GM18909 (cell line): Measurements from ENCODE around the gene MS4A8.
"Not testable (repeated sequence)": the region's sequence is repeated elsewhere in the genome, so short reads cannot be mapped to it uniquely, and the experiment has no call there.

Experiments used
- ATAC-seq: cut with Tn5 transposase; IDR thresholded peaks from one replicate; pipeline ENCODE4 v1.9.1; 2021; ENCODE audit warnings: mild to moderate bottlenecking; ENCODE audit not compliant: unreplicated experiment, poor library complexity

Gene MS4A8

DNA sequence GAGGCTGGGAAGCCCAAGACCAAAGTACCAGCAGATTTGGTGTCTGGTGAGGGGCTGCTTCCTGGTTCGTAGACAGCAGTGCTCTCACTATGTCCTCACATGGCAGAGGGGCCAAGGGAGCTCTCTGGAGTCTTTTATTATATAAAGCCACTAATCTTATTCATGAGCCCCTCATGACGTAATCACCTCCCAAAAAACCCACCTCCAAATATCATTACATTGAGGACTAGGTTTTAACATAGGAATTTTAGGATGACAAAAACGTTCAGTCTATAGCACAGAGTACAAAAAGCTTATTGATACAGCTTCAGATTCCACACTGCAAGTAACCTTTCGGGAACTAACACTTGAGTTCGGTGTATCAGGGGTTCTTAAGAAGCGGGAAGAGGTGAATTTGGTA is 21.0 kb downstream of the MS4A8 start:
- no peak for ATAC-seq

DNA sequence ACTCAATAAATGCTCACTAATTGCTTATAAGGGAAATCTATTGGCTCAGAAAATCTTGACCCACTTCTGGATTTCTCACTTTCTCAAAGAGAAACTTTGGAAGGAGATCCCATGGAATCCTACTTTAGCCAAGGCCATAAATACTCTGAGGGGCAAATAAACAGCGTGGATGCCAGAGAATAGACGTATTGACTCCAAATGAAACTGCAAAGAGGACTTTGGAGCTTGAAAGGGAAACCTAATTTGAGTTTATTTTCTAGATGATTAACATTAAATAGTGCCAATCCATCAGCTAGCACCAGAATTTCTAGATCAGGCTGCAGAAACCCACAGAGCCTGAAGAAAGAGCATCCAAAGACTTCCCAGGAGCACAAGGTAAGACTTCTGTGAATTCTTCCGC is 25.0 kb downstream of the MS4A8 start, which contains the start of gene MS4A18:
TSS of gene MS4A18 (plus strand) at position 301 of the 400 bp plus-strand sequence.
- ATAC-seq, result no peak

DNA sequence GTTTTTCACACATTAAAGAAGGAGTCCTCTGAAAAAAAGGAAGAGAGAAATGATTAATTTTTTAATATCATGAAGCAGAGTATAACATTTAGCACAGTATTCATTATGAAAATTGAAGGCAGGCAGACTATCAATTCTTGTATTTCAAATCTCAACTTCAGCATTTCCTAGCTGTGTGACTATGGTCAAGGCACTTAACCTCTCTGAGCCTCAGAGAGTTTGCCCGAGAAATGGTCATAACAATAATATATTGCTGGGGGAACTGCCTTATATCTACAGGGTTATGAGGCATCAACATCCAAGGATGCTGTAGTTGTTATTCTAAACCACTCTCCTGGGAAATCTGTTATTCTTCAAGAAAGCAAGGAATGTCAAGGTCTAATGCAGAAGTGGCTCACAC is 26.2 kb downstream of the MS4A8 start:
- ATAC-seq, result no peak

DNA sequence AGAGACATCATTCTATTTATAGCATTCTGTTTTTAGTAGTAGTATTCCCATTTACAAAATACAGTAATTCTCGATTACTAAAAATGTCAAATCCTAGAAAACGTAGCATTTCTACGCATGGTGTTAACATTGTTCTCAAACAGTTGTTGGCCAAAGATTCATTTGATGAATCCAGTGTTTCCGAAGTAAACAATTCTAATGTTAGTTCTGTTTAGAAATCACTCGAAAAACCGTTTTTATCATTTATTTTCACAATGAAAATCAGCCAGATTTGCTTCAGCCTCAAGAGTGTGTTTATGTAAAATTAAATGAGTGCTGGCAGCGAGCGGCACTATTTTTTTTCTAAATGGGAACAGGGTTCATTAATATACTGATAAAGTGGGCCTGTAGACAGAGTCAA is 32.2 kb downstream of the MS4A8 start:
- ATAC-seq, result no peak

DNA sequence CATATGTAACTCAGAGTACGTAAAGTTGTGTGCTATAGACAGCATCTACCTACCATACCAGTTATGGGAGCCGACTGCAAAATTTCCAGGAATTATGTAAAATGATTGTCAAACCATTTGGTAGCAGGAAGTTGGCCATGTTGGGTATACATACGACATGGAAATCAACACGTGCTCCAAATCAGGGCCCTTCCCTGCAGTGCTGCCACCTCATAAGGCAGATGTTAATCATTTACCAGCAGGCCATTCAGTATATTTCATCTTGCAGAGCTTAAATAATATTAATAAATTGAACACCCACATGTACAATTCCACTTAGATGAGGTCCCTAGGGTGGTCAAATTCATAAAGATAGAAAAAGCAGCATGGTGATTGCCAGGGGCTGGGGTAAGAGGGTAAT is 34.9 kb downstream of the MS4A8 start:
- no peak for ATAC-seq

DNA sequence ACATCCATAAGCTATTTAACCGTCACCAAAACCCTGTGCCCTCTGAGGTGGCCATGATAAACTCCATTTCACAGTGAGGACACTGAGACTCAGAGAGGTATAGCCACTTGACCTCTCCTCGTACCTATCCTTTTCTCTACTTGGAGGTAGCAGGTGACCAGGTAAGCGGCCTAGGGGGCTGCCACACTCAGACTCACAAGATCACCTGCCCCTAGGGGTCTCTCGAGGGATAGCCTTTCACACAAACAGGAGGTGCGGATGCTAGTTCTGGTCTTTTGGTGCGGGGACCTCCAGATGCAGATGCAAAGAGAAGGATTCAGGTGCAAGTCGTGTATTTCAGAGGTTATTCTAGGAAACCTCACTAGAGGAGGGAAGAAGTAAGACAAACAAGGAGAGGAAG is 39.7 kb downstream of the MS4A8 start:
- no peak for ATAC-seq

DNA sequence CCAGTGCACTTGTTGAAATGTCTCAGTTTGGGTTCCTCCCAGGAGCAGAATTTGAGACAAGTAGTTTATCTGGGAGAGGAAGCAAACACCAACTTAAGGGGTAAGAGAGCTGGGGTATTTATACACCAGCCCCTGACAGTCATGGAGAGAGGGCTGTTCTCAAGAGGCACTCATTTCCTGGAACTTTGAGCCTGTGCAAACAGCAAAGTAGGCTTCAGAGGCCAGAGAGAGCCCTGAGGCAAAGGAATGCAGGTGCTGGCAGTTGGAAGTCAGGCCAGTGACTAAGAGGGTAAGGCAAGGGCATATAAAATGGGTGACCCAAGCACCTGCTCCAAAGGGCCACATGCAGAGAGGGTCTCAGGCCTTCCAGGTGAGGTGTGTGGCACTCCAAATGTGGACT is 41.2 kb downstream of the MS4A8 start:
- no peak for ATAC-seq

DNA sequence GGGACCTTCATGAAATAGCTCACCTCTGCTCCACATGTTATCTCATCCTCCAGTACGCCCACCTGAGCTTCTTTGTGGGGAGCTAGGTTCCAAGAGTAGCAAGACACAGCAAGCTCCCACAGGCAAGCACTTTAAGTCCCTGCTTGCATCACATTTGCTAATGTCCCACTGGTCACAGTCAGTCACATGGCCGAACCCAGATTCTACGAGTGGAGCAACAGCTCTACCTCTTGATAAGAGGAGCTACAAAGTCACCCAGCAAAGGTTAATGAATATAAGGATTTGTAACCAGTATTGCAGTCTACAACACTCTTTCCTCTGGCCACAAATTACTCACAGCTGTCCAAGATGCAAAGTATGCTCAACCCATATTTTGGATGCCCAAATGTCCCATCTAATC is 42.0 kb downstream of the MS4A8 start:
- no peak for ATAC-seq

DNA sequence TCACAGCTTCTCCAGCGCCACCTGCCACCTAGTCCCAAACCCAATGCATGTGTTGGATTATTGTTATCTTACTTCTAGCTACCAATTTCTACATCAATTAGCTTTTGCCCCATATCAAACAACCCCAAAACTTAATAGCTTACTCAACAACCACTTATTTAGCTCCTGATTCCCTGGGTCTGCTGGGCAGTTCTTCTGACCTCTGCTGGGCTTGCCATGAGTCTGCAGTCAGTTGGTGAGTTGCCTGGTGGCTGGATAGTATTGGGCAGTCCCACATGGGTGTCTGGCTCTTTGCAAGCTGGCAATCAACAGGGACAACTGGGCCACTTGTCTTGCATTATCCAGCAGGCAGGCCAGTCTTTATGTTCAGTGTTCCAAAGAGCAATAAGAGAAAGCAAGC is 43.6 kb downstream of the MS4A8 start:
- no peak for ATAC-seq

DNA sequence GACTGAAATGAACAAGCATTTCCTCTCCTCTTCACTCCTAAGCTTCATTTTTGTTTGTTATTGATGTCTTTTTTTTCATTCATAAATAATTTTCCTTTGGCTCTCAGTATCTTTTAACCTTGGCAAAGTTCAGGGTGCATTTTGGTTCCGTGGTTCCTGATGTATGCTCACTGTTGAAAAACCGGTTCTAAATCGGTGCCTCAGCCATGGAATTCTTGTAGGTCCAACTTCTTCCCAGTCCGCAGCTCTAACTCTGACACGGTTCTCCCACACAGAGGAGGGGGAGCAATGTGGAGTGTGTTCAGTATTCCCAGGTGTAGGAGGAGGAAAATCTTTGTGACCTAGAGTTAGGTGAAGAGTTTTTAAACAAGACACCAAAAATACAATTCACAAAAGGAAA is 44.7 kb downstream of the MS4A8 start:
- ATAC-seq, result no peak

DNA sequence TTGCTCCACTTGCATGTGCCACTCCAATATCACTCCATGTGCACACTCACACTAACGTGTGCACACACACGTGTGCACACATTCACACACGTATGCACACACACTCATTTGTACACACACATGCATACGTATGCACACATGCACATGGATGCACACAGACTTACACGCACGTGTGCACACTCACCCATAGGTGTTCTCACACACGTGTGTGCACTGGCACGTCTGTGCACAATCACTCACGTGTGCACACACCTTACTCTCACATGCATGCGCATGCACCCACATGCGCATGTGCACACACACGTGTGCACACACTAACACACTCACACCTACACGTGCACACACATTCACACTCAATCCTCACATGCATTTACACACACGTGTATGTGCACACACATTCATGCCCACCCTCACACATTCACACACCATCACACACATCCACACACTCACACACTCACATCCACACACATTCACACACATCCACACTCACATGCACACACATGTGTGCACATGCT is 48.0 kb downstream of the MS4A8 start:
- ATAC-seq, result no peak

DNA sequence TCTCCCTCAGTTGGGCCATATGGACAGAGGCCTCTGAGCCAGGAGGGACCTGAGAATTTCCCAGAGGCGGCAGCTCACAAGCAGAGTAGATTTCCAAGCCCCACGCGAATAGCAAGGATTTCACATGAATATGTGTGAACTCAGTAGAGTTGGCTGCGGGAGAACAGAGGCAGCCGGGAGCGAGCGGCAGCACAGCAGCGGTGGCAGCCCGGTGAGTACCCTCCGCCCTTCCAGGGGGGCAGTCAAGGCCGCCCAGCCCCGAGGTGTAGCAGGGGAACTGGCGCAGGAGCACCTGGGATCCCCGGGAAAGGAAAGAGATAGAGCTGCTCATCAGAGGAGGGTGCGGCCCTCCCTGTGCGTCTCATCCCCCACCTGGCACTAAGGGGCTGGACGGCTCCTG is 48.8 kb downstream of the MS4A8 start:
- no peak for ATAC-seq

DNA sequence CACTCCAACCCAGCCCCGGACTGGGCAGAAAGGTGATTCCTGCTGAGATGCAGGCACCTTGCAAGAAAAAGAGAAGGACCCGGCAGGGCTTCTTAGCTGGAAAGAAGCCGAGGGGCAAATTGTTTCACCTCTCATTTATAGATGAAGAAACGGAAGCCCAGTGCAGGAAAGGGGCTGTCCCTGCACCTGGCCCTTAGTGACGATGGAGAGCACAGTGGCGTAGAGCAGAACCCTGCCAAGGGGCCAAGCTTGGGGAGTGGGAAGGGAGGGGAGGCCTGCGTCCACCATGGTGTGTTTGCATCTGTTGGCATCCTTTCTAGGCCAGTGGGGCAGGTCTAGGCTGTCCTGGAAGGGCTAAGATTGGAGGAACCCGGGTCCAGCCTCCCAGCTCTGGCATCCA is 49.4 kb downstream of the MS4A8 start:
- ATAC-seq, result no peak

DNA sequence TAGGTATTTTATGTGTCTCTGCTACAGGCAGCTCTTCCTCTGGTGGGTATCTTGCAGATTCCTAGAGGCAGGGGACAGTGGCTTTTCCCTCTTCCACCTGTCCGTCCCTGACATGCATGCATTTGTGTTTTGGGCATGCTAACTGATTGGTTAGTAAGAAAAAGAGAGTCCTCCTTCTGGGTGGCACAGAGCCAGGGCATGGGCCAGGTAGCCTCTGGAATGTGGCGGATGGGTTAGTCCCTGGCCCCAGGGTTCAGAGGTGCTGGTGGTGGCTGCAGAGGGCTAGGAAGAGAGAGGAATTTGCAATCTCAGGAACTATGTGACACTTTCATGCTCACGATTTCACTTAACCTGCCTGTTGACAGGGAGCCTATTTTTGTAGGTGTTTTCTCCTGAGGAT is 51.5 kb downstream of the MS4A8 start:
- ATAC-seq, result no peak

DNA sequence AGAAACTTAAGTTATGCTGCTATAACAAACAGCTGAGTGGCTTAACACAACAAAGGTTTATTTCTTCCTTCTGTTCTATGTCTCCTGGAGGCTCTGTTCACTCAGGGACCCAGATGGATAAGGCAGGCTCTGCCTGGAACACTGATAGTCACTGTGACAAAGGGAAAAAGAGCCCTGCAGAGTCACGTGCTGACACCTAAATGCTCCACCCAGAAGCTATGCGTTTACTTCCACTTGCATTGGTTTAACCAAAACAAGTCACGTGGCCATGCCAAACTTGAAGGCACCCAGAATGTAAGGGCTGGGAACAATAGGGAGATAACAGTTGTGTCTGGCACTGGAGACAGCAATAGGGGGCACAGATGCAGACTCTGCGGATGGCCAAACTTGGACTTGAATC is 53.9 kb downstream of the MS4A8 start:
- no peak for ATAC-seq

DNA sequence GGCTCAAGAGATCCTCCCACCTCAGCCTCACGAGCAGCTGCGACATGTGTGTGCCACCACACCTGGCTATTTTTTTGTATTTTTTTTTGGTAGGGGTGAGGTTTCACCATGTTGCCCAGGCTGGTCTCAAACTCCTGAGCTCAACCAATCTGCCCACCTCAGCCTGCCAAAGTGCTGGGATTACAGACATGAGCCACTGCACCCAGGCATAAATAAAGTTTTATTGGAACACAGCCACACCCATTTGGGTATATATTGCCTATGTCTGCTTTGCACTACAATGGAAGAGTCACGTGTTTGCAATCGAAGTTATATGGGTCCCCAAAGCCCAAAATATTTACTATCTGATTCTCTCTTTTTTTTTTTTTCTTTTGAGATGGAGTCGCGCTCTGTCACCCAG is 55.5 kb downstream of the MS4A8 start:
- no peak for ATAC-seq

DNA sequence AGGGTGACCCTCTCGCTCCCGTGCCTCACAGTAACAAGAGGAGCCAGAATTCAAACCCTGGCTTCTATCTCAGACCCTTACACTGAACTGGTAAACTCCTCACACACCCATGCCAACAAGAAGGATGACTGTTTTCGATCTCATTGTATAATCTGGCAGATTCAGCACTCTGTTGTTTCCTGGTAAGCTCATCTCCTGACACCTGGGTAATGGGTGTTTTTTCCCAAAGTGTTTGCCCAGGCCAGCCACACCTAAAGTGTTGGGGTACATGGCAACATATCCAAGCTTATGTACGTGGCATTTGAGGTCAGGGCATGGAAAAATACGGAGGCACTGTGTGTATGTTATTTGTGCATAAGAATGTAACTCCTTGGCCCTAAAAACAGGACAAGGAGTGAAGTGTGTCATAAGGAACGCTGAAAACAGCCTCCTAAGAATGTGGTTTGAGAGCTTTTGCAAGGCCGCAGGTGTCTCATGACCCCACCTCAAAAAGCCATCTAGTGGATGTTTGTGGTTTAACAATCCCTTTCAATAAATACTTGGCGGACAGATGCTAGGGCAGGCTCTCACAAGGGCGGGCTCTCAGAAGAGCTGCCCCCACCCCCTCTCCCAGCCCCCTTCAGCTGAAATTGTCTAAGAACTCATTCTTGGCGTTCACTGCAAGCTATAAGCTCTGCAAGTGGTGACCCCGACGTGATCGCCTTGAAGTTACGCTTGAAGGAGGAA is 57.1 kb downstream of the MS4A8 start, which contains the start of gene MS4A15:
TSS of gene MS4A15 (plus strand) at position 561 of the 726 bp plus-strand sequence. CDS start 6,867 bp downstream, outside the sequence.
- peak; percentile 36 for ATAC-seq

DNA sequence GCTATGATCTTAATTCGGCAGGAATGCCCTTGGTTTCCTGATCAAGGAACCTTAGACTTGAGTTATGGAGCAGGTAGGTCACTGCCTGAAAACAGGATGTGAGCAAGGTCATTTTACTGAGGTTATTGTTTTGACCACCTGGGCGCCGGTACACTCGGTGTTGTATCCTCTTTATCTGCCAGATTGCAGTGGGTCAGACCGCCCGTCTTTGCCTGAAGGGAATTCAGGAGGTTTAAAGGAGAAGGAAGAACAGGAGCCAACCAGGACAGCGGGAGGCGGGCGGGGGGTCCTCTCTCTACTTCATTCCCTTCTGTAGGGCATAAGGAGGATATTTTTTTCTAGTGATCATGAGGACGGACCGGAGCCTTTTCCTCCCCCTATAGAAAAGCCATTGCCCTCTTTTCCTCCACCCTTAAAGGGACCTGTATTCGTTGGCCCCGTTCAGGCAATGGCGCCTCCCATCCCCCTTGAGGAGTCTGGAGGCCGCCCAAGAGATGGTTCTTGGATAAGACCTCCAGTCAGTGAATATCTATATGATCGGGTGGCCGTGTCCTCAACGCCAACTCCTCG is 57.9 kb downstream of the MS4A8 start:
- no peak for ATAC-seq

DNA sequence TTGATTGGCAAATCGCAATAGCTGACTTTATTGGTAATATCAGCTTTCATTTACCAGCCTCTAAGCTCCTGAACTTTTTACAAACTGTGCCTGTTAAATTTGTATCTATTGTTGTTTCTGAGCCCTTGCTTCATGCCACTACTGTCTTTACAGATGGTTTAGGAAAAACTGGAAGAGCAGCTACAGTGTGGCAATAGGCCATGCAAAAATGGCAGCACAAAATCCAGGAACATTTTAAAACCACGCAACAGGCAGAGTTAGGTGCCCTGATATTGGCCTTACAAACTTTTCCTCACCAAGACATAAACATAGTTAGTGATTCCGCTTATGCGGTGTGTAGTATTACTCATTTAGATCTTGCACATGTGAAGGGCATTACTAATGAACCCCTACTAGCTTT is 59.3 kb downstream of the MS4A8 start:
- not testable (repeated sequence) for ATAC-seq

DNA sequence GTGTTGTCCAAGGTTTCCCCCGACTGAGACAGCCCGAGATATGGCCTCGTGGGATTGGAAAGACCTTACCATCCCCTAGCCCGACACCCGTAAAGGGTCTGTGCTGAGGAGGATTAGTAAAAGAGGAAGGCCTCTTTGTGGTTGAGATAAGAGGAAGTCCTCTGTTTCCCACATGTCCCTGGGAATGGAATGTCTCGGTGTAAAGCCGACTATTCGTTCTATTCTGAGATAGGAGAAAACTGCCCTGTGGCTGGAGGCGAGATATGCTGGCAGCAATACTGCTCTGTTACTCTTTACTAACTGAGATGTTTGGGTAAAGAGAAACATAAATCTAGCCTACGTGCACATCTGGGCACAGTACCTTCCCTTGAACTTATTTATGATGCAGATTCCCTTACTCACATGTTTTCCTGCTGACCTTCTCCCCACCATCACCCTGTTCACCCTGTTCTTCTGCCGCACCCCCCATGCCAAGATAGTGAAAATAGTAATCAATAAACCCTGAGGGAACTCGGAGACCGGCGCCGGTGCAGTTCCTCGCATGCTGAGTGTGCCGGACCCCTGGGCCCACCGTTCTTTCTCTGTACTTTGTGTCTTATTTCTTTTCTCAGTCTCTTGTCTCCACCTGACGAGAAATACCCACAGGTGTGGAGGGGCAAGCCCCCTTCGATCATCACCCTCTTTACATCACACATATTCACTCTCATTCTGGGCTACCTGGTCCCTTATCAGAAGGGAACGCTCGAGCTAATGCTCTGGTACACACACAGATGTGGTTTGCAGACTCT is 60.2 kb downstream of the MS4A8 start:
- ATAC-seq, result not testable (repeated sequence)
